Adrenal gland (tissue), 5 donors: ENCODE results near the gene CCDC93.

Experiments
- POLR2A ChIP-seq, 2 donors: fragments of 450-650 bp; IDR thresholded peaks; one replicate each; pipeline ENCODE4 v1.6.1; 2017; ENCODE audit warnings: antibody characterized with exemption in 2 of 2, mild to moderate bottlenecking in 2 of 2, moderate library complexity in 1 of 2
- TF ChIP-seq, protein P1 (sequence below), 6 experiments: fragments of 450-650 bp in 4 of 6; fragments of 200-600 bp in 2 of 6; sonication (generic) in 1 of 6; IDR thresholded peaks; 1 replicate in 5 of 6; 2 replicates in 1 of 6; pipeline versions ENCODE4 v1.5.1 to v1.8.0; 2016 to 2021; ENCODE audit warnings: antibody characterized with exemption in 6 of 6, mild to moderate bottlenecking in 2 of 6, moderate library complexity in 1 of 6
- donor health status: DM: no; HTN: no; CAD: no.

DNA sequence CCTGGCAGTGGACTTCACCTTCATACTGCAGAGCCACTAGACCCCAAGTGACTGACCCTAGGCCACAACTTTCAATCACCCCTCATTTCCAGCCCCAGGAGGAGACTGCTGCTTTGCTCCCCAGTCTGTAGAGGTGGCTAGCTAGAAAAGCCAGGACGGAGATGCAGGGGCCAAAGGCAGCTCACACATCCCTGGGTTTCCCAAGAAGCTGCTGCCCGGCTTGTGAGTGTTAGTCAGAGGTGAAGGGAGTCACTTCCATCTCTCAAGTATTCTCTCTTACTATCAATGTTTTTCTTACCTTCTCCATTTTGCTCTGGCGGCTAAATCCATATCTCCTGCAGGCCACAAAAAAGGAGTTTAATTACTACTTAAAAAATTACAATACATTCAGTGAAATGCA lies 36.2 kb downstream of the CCDC93 start:
- no peak for TF ChIP-seq POLR2A (IDR thresholded peaks at IDR 0.05)
- TF ChIP-seq, protein P1, sequence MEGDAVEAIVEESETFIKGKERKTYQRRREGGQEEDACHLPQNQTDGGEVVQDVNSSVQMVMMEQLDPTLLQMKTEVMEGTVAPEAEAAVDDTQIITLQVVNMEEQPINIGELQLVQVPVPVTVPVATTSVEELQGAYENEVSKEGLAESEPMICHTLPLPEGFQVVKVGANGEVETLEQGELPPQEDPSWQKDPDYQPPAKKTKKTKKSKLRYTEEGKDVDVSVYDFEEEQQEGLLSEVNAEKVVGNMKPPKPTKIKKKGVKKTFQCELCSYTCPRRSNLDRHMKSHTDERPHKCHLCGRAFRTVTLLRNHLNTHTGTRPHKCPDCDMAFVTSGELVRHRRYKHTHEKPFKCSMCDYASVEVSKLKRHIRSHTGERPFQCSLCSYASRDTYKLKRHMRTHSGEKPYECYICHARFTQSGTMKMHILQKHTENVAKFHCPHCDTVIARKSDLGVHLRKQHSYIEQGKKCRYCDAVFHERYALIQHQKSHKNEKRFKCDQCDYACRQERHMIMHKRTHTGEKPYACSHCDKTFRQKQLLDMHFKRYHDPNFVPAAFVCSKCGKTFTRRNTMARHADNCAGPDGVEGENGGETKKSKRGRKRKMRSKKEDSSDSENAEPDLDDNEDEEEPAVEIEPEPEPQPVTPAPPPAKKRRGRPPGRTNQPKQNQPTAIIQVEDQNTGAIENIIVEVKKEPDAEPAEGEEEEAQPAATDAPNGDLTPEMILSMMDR (IDR thresholded peaks at IDR 0.05) = no peak
